Stimulated activated memory B cell treated with anti-CD40 and anti-IgM and Interleukin-4, amounts not matched to agents 10 μg/mL and 1 μg/mL and 100 μg/mL, for 72 hours (primary cell): ENCODE measurements around the gene ZCCHC7.

Experiments
- ATAC-seq: fragments of 150-1000 bp; cut with Tn5 transposase; 2 replicates; pipeline ENCODE4 v1.10.0; 2021
- H3K27ac Mint-ChIP-seq: one replicate; pipeline ENCODE4 v1.8.0; 2022; ENCODE audit warnings: mild to moderate bottlenecking, mixed read lengths
- H3K27me3 Mint-ChIP-seq: one replicate; pipeline ENCODE4 v1.8.0; 2022; ENCODE audit warnings: mixed read lengths
- H3K36me3 Mint-ChIP-seq: one replicate; pipeline ENCODE4 v1.8.0; 2022; ENCODE audit warnings: mixed read lengths
- H3K4me1 Mint-ChIP-seq: one replicate; pipeline ENCODE4 v1.8.0; 2022; ENCODE audit warnings: mixed read lengths
- H3K4me3 Mint-ChIP-seq: one replicate; pipeline ENCODE4 v1.8.0; 2022; ENCODE audit warnings: mild to moderate bottlenecking, moderate library complexity, mixed read lengths
- H3K9me3 Mint-ChIP-seq: one replicate; pipeline ENCODE4 v1.8.0; 2022; ENCODE audit warnings: mixed read lengths

Gene ZCCHC7

DNA sequence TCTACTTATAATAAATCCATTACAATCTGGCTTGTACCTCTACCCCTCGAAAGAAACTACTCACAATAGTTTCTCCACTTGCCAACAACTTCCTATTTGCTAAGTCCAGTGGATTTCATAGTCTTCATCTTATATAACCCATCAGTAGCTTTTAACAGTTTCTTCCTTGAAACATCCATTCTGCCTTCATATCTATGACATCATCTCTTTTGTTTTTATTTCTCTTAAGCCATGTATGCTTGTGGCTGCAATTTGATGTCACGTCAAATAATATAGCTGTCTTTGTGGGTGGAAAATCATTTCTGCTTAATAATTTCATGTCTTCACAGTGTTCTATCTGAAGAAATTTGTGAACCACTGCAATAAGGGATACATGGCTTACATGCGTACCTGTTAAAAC, 224.7 kb downstream of the ZCCHC7 start:
- Mint-ChIP-seq H3K27ac (no peak overlapping the region), H3K9me3 (no peaks in the 10 kb centered on the region), H3K27me3 (no peaks in the 10 kb centered on the region), H3K36me3 (peaks cover 30% of the 10 kb centered on the region), H3K4me3 (no peak overlapping the region), H3K4me1 (peaks cover 14% of the 10 kb centered on the region)
- ATAC-seq = no peak

DNA sequence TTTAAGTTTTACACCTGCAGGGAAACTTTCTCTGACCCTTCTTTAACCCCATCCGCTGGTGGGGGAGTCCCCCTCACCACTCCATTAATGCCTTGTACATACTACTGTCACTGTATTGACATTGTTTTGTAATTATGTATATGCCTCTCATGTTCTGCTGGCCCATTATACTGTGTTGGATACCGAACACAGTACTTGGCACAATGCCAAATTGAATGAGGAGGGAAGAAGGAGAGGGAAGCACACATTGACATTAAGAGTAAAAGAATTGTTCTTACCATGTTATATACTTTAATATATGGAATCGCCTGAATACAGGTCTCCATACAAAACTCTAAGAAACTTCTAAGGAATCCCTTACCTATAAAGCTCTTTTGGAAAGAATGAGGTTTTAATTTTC, 228.5 kb downstream of the ZCCHC7 start:
- H3K9me3 Mint-ChIP-seq = no peaks in the 10 kb centered on the region
- H3K4me3 Mint-ChIP-seq = no peak overlapping the region
- no peak for ATAC-seq
- H3K27me3 Mint-ChIP-seq = no peaks in the 10 kb centered on the region
- peak overlapping the region; percentile 4 for H3K27ac Mint-ChIP-seq
- peaks cover 16% of the 10 kb centered on the region for H3K4me1 Mint-ChIP-seq
- peaks cover 55% of the 10 kb centered on the region for H3K36me3 Mint-ChIP-seq

DNA sequence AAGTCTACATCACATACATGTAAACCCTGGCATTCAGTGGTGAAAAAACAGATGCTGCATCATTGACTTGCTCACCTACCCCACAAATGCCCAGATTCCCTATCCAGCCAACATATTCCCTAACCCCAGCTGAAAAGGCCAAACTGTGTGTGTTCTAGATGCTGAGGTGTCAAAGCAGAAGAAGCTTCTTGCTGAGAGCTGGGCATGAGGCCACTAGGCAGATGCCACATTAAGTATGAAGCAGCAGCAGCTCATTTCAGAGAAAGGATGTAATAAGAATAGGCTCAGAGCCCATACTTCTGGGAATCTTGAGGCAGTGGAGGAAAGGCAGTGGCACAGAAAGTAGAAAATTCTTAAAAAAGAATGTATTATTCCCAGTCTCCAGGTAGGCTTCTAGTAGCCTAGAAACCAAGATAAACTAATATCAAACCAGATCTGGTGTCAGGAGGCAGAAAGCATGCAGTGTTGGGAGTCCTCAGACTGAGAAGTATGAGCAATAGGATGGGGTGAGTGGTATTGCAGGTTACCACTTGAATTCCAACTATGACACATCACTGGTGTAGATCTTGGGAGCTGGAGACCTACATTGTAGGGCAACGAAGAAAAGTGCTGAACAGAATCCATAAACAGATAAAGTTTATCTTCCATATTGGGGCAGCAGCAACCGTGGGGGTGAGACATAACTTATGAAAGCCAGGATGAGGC, 230.3 kb downstream of the ZCCHC7 start:
- no peak overlapping the region for H3K4me3 Mint-ChIP-seq
- ATAC-seq = no peak
- no peak overlapping the region for H3K27ac Mint-ChIP-seq
- H3K9me3 Mint-ChIP-seq = no peaks in the 10 kb centered on the region
- peaks cover 50% of the 10 kb centered on the region for H3K36me3 Mint-ChIP-seq
- peaks cover 20% of the 10 kb centered on the region for H3K4me1 Mint-ChIP-seq
- H3K27me3 Mint-ChIP-seq = no peaks in the 10 kb centered on the region

DNA sequence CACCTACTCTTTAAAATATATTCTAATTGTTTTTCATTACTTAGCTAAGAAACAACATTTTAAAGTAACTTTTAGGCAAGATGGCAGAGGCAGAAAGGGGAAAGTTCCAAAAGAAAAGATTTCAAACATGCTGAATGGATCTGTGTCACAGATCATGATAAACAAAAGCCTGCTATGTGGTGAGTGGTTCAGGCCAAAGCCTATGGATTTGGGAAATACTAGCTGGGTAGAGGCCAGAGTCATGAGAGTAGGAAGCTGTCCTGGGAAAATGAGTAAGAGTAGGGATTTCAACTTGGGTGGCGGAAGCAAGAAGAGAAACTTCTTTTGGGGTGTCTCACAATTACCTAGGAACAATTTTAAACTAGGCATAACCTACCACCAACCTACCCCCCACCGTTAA, 233.4 kb downstream of the ZCCHC7 start:
- peaks cover 55% of the 10 kb centered on the region for H3K36me3 Mint-ChIP-seq
- H3K4me1 Mint-ChIP-seq = peaks cover 13% of the 10 kb centered on the region
- no peaks in the 10 kb centered on the region for H3K9me3 Mint-ChIP-seq
- ATAC-seq = no peak
- H3K27me3 Mint-ChIP-seq = no peaks in the 10 kb centered on the region
- no peak overlapping the region for H3K4me3 Mint-ChIP-seq
- H3K27ac Mint-ChIP-seq = peak overlapping the region; percentile 9

DNA sequence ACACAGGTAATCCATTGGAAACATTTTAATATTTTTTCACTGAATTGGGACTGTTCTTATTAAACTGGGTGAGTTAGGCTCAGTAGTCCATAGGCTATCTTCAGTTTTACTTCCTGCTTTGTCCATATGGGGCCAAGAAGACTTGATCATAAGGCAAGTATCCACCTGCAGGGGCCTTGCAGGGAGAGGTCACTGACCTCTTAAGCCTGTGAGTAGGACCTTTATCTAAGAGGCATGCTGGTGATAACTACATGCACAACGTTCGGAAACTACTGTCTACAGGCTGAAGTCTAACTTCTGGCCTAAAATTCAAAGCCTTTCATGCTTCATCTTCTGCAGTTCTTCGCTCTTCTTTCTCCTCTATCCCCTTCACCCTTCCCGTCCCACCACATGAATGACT, 242.1 kb downstream of the ZCCHC7 start:
- no peaks in the 10 kb centered on the region for H3K9me3 Mint-ChIP-seq
- H3K36me3 Mint-ChIP-seq = peaks cover 36% of the 10 kb centered on the region
- H3K4me1 Mint-ChIP-seq = peaks cover 24% of the 10 kb centered on the region
- H3K27ac Mint-ChIP-seq = no peak overlapping the region
- no peaks in the 10 kb centered on the region for H3K27me3 Mint-ChIP-seq
- no peak for ATAC-seq
- H3K4me3 Mint-ChIP-seq = no peak overlapping the region

- Mint-ChIP-seq H3K27ac (no peak overlapping the region), H3K4me3 (no peak overlapping the region), H3K9me3 (no peaks in the 10 kb centered on the region), H3K27me3 (no peaks in the 10 kb centered on the region), H3K4me1 (peaks cover 24% of the 10 kb centered on the region), H3K36me3 (peaks cover 36% of the 10 kb centered on the region)
- no peak for ATAC-seq
These were observed 242.8 kb downstream of the ZCCHC7 start for GRCh38 chr9:37363124-37363523.

- ATAC-seq = no peak
- H3K4me1 Mint-ChIP-seq = peaks cover 25% of the 10 kb centered on the region
- no peaks in the 10 kb centered on the region for H3K9me3 Mint-ChIP-seq
- H3K4me3 Mint-ChIP-seq = no peak overlapping the region
- peak overlapping the region; percentile 15 for H3K27ac Mint-ChIP-seq
- H3K27me3 Mint-ChIP-seq = no peaks in the 10 kb centered on the region
- H3K36me3 Mint-ChIP-seq = peaks cover 31% of the 10 kb centered on the region
These were observed 243.8 kb downstream of the ZCCHC7 start for GRCh38 chr9:37364136-37364535.

DNA sequence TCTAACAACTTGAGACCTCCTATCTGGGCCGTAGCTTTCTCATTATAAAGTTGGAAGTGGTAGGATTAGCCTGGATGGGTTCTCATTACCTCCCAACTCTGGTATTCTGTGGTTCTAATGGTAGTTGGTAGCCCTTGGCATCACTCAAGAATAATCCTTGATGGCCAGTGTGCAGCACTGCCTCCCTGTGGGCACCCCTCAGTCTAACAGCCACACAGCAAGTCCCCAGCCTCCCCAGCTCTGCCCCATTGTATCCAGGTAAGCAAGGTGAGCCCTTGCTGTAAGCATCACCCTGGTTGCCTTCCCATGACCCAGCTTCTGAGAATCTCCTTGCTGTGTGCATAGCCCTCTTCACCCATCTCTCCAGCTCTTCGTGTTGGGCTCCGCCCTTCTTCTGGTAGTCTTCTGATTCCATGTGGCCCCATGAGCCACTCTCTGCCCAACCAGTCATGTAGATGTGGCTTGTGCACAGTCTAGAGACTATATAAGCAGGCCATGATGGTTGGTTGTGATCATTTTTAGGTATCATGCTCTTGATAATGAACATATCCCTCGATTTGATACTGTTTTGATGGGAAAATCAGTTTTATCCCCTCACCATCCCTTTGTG, 244.5 kb downstream of the ZCCHC7 start:
- ATAC-seq = no peak
- peaks cover 32% of the 10 kb centered on the region for H3K4me1 Mint-ChIP-seq
- H3K9me3 Mint-ChIP-seq = no peaks in the 10 kb centered on the region
- H3K4me3 Mint-ChIP-seq = no peak overlapping the region
- no peaks in the 10 kb centered on the region for H3K27me3 Mint-ChIP-seq
- H3K36me3 Mint-ChIP-seq = peaks cover 27% of the 10 kb centered on the region
- H3K27ac Mint-ChIP-seq = no peak overlapping the region

GRCh38 chr9:37369671-37370070, 249.3 kb downstream of the ZCCHC7 start:
- no peaks in the 10 kb centered on the region for H3K27me3 Mint-ChIP-seq
- H3K4me1 Mint-ChIP-seq = peaks cover 63% of the 10 kb centered on the region
- H3K9me3 Mint-ChIP-seq = no peaks in the 10 kb centered on the region
- H3K36me3 Mint-ChIP-seq = no peaks in the 10 kb centered on the region
- ATAC-seq = peak; percentile 67
- peak overlapping the region; percentile 66 for H3K4me3 Mint-ChIP-seq
- H3K27ac Mint-ChIP-seq = peak overlapping the region; percentile 87

- H3K27ac Mint-ChIP-seq = peak overlapping the region; percentile 87
- ATAC-seq = no peak
- H3K4me1 Mint-ChIP-seq = peaks cover 63% of the 10 kb centered on the region
- H3K36me3 Mint-ChIP-seq = no peaks in the 10 kb centered on the region
- H3K9me3 Mint-ChIP-seq = no peaks in the 10 kb centered on the region
- no peaks in the 10 kb centered on the region for H3K27me3 Mint-ChIP-seq
- H3K4me3 Mint-ChIP-seq = peak overlapping the region; percentile 28
These were observed 249.9 kb downstream of the ZCCHC7 start for GRCh38 chr9:37370282-37370681.

DNA sequence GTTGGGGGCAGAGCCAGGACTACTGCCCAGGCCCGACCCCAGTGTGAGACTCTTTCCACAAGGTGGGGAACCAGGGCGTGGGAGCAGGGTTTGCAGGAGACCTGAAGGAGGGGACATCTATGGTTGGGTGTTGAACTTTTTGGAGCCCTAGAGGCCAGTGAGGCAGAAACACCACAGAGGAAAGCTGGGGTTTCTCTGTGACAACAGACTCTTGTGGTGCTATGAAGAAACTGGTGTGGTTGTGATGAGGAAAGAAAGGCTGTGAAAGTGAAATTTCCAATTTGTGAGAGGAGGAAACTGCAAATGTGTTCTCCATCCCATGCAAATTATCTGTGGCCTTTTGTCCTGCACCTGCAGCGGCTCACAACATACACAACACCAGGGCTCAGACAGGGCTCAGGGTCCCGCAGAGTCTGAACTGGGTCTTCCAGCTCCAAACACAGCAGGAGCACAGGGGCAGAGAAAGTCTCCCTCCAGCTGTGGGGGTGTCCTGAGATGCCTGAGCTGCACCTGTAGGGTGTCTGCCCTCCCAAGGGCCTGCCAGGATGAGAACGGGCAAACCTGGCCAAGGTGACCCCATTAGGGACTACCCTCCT, 250.7 kb downstream of the ZCCHC7 start:
- H3K4me3 Mint-ChIP-seq = peak overlapping the region; percentile 70
- peaks cover 66% of the 10 kb centered on the region for H3K4me1 Mint-ChIP-seq
- peak overlapping the region; percentile 87 for H3K27ac Mint-ChIP-seq
- ATAC-seq = peak; percentile 87
- H3K27me3 Mint-ChIP-seq = no peaks in the 10 kb centered on the region
- H3K9me3 Mint-ChIP-seq = no peaks in the 10 kb centered on the region
- no peaks in the 10 kb centered on the region for H3K36me3 Mint-ChIP-seq

DNA sequence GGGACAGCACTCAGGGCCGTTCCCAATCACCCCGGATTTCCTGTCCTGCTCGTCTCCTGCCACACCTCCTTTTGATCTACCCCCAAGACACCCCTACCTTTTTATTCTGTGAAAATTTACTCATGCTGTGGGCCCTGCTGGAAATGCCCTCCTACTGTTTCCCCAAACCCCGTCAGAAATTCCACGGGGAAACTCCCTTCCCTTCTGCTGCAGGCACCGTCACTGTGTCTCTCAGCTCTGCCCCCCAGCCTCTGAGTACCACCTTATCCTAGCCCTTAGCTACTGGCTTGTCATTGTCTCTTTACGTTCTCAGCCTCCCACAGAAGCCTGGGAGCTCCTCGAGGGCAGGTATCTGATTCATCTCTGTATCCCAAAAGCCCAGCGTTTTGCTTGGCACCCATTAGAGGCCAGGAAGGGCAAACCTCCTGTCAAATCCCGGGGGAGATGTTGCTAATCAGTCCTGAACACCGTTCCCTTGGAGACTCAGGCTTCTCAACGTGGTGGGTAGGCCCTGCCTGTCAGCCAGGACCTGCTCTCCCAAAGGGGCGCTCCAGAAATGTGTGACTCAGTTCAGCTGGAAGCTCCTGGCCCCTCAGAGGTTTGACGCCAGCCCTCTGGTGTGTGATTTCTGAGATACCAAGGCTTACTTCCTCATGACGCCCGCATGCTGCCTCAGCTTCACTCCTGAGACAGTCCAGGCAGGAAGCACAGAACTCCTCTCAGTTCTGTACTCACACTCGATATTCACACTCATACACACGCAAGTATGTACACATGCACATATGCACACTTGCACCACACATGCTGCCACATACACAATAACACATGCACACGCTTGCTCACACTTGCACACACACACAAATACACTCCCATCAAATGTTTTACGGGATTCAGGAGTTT, 251.4 kb downstream of the ZCCHC7 start:
- H3K4me1 Mint-ChIP-seq = peaks cover 74% of the 10 kb centered on the region

GRCh38 chr9:37372839-37373238, 252.5 kb downstream of the ZCCHC7 start:
- no peaks in the 10 kb centered on the region for H3K36me3 Mint-ChIP-seq
- peaks cover 84% of the 10 kb centered on the region for H3K4me1 Mint-ChIP-seq
- H3K4me3 Mint-ChIP-seq = no peak overlapping the region
- no peaks in the 10 kb centered on the region for H3K27me3 Mint-ChIP-seq
- no peaks in the 10 kb centered on the region for H3K9me3 Mint-ChIP-seq
- no peak for ATAC-seq
- H3K27ac Mint-ChIP-seq = peak overlapping the region; percentile 87

More for the DNA sequence above, 251.4 kb downstream of the ZCCHC7 start:
- H3K9me3 Mint-ChIP-seq = no peaks in the 10 kb centered on the region
- H3K27ac Mint-ChIP-seq = peak overlapping the region; percentile 87
- no peaks in the 10 kb centered on the region for H3K27me3 Mint-ChIP-seq
- peak; percentile 52 for ATAC-seq
- H3K36me3 Mint-ChIP-seq = no peaks in the 10 kb centered on the region
- H3K4me3 Mint-ChIP-seq = peak overlapping the region; percentile 70

GRCh38 chr9:37373621-37374020, 253.2 kb downstream of the ZCCHC7 start:
- Mint-ChIP-seq H3K9me3 (no peaks in the 10 kb centered on the region), H3K36me3 (no peaks in the 10 kb centered on the region), H3K27ac (peak overlapping the region; percentile 87), H3K4me1 (peaks cover 92% of the 10 kb centered on the region), H3K4me3 (no peak overlapping the region), H3K27me3 (no peaks in the 10 kb centered on the region)
- no peak for ATAC-seq

GRCh38 chr9:37374892-37375291, 254.5 kb downstream of the ZCCHC7 start:
- peak overlapping the region; percentile 87 for H3K27ac Mint-ChIP-seq
- H3K27me3 Mint-ChIP-seq = no peaks in the 10 kb centered on the region
- H3K9me3 Mint-ChIP-seq = no peaks in the 10 kb centered on the region
- peak; percentile 67 for ATAC-seq
- peaks cover 4% of the 10 kb centered on the region for H3K36me3 Mint-ChIP-seq
- peaks cover 92% of the 10 kb centered on the region for H3K4me1 Mint-ChIP-seq
- no peak overlapping the region for H3K4me3 Mint-ChIP-seq
